Measurements from ENCODE around the gene SYCP2.
A peak's percentile ranks its signal among the peaks of the same experiment; 100 is the strongest.

The SYCP2 gene

GRCh38 chr20:59823030-59823423 is 110.4 kb downstream of the SYCP2 start:
- DNase-seq (ENCODE audit: low spot score), result peak; percentile 5

- DNase-seq (ENCODE audit: low spot score), result no peak
These were observed 111.0 kb downstream of the SYCP2 start for GRCh38 chr20:59822291-59823029.

GRCh38 chr20:59821788-59822187 is 111.6 kb downstream of the SYCP2 start:
- DNase-seq (ENCODE audit: low spot score), result peak; percentile 1

GRCh38 chr20:59821201-59821600 is 112.2 kb downstream of the SYCP2 start:
- no peak for DNase-seq (ENCODE audit: low spot score)

- DNase-seq (ENCODE audit: low spot score), result peak; percentile 29
These were observed 113.0 kb downstream of the SYCP2 start for GRCh38 chr20:59820204-59821041.

GRCh38 chr20:59819496-59820203 is 113.8 kb downstream of the SYCP2 start:
- no peak for DNase-seq (ENCODE audit: low spot score)

GRCh38 chr20:59818911-59819310 is 114.5 kb downstream of the SYCP2 start:
- DNase-seq (ENCODE audit: low spot score), result no peak

GRCh38 chr20:59817846-59818615 is 115.4 kb downstream of the SYCP2 start:
- DNase-seq (ENCODE audit: low spot score), result peak; percentile 2

GRCh38 chr20:59817406-59817805 is 116.0 kb downstream of the SYCP2 start:
- no peak for DNase-seq (ENCODE audit: low spot score)

- no peak for DNase-seq (ENCODE audit: low spot score)
These were observed 117.2 kb downstream of the SYCP2 start for GRCh38 chr20:59816146-59816738.

GRCh38 chr20:59814840-59815340 is 118.5 kb downstream of the SYCP2 start:
- no peak for DNase-seq (ENCODE audit: low spot score)

- DNase-seq (ENCODE audit: low spot score), result no peak
These were observed 119.2 kb downstream of the SYCP2 start for GRCh38 chr20:59813948-59814839.
